NCI-H2029 treated with DMSO at 0.1 percent for 48 hours (cell line): ENCODE data around the gene C3orf33.
"Not testable (repeated sequence)": the region's sequence is repeated elsewhere in the genome, so short reads cannot be mapped to it uniquely, and the experiment has no call there.

Experiments
- DNase-seq: peaks from one replicate; lab custom pipeline; 2025; lab: John Stamatoyannopoulos, UW

C3orf33 gene

GRCh38 chr3:155805802-155806618, at the start of gene C3orf33:
C3orf33 (minus strand) TSS chr3:155806278; CDS start chr3:155806252, 26 bp downstream.
- DNase-seq = peak; percentile 7

GRCh38 chr3:155854141-155854940, 48.3 kb upstream of the C3orf33 start, which contains the start of gene SLC33A1:
SLC33A1 (minus strand) TSS chr3:155854427; CDS start chr3:155853997, 430 bp downstream.
- DNase-seq = peak; percentile 95

- no peak for DNase-seq
Observed at GRCh38 chr3:155853214-155854140, 47.4 kb upstream of the C3orf33 start.

GRCh38 chr3:155852341-155852740, 46.3 kb upstream of the C3orf33 start:
- no peak for DNase-seq

GRCh38 chr3:155849404-155849803, 43.3 kb upstream of the C3orf33 start:
- not testable (repeated sequence) for DNase-seq

GRCh38 chr3:155847993-155848392, 41.9 kb upstream of the C3orf33 start:
- no peak for DNase-seq

GRCh38 chr3:155846119-155846518, 40.0 kb upstream of the C3orf33 start:
- no peak for DNase-seq

- no peak for DNase-seq
Observed at GRCh38 chr3:155843569-155843968, 37.5 kb upstream of the C3orf33 start.

- no peak for DNase-seq
Observed at GRCh38 chr3:155835341-155836071, 29.4 kb upstream of the C3orf33 start.

- DNase-seq = not testable (repeated sequence)
Observed at GRCh38 chr3:155828490-155829098, 22.5 kb upstream of the C3orf33 start.

- DNase-seq = no peak
Observed at GRCh38 chr3:155815030-155815545, 9.0 kb upstream of the C3orf33 start.

- DNase-seq = not testable (repeated sequence)
Observed at GRCh38 chr3:155813224-155813623, 7.1 kb upstream of the C3orf33 start.

- no peak for DNase-seq
Observed at GRCh38 chr3:155809181-155809580, 3.1 kb upstream of the C3orf33 start.

- DNase-seq = no peak
Observed at GRCh38 chr3:155807823-155808222, 1.7 kb upstream of the C3orf33 start.

GRCh38 chr3:155805204-155805801, 775 bp downstream of the C3orf33 start:
- DNase-seq = peak; percentile 3

- no peak for DNase-seq
Observed at GRCh38 chr3:155804323-155804722, 1.8 kb downstream of the C3orf33 start.

GRCh38 chr3:155792532-155792931, 13.5 kb downstream of the C3orf33 start:
- DNase-seq = no peak

GRCh38 chr3:155791190-155791589, 14.9 kb downstream of the C3orf33 start:
- DNase-seq = no peak

GRCh38 chr3:155790272-155790925, 15.7 kb downstream of the C3orf33 start:
- no peak for DNase-seq
